ENCODE data around the gene IRAG1.

DNA sequence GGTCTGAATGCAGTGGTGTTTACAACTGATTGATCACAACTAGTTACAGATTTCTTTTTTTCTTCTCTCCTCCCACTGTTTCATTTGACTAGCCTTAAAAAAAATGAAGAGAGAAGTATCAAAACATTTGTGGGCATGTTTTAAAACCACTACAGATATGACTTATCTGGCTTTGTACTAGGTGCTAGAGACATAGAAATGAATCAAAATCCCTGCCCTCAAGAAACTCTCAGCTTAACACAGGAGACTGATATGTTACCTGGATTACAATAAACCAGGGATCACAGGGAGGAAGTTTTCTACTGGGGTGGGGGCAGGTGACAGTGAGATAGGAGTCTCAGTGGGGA lies 32.3 kb upstream of the IRAG1 start:
- TF ChIP-seq, protein P1, sequence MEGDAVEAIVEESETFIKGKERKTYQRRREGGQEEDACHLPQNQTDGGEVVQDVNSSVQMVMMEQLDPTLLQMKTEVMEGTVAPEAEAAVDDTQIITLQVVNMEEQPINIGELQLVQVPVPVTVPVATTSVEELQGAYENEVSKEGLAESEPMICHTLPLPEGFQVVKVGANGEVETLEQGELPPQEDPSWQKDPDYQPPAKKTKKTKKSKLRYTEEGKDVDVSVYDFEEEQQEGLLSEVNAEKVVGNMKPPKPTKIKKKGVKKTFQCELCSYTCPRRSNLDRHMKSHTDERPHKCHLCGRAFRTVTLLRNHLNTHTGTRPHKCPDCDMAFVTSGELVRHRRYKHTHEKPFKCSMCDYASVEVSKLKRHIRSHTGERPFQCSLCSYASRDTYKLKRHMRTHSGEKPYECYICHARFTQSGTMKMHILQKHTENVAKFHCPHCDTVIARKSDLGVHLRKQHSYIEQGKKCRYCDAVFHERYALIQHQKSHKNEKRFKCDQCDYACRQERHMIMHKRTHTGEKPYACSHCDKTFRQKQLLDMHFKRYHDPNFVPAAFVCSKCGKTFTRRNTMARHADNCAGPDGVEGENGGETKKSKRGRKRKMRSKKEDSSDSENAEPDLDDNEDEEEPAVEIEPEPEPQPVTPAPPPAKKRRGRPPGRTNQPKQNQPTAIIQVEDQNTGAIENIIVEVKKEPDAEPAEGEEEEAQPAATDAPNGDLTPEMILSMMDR (IDR thresholded peaks at IDR 0.05), result no peak
- TF ChIP-seq POLR2A (IDR thresholded peaks at IDR 0.05), result no peak
